ENCODE results near the gene P2RY8.
"Not testable (repeated sequence)": the region's sequence is repeated elsewhere in the genome, so short reads cannot be mapped to it uniquely, and the experiment has no call there.

Gene P2RY8

DNA sequence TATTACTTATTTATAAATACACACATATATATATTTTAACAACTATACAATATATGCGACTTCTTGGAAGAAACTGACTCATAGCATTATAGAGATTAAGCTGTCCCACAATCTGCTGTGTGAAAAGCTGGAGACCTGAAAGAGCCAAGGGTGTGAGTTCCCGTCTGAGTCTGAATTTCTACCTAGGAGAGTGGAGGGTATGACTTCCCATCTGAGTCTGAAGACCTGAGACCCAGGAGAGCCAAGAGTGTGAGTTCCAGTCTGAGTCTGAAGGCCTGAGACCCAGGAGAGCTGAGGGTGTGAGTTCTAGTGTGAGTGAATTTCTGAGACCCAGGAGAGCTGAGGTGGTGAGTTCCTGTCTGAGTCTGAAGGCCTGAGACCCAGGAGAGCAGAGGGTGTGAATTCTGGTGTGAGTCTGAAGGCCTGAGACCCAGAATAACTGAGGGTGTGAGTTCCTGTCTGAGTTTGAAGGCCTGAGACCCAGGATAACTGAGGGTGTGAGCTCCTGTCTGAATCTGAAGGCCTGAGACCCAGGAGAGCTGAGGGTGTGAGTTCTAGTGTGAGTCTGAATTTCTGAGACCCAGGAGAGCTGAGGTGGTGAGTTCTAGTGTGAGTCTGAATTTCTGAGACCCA, 8.9 kb upstream of the P2RY8 start:
- no peak for DNase-seq (ENCODE audit: low read depth)

- no peak for DNase-seq (ENCODE audit: low read depth)
These were observed 6.2 kb upstream of the P2RY8 start for GRCh38 chrX:1542994-1543725.

GRCh38 chrX:1539146-1539545, 2.2 kb upstream of the P2RY8 start:
- DNase-seq (ENCODE audit: low read depth), result not testable (repeated sequence)

- not testable (repeated sequence) for DNase-seq (ENCODE audit: low read depth)
These were observed 718 bp upstream of the P2RY8 start for GRCh38 chrX:1537716-1538090.

DNA sequence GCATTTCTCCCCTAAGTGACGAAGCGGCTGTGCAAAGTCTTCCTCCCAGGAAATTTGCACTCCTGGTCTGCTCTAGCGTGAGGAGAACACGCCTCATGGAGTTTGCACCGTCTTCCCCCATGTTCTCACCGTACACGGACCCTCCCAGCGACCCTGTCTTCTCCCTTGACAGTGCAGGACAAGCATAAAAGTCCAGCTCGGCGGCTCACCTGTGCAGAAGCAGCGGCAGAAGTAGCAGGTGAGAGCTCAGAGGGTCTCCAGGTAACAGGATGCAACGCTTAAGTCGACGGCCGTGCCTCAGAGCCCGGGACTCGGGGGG, 314 bp downstream of the P2RY8 start:
- DNase-seq (ENCODE audit: low read depth), result no peak

DNA sequence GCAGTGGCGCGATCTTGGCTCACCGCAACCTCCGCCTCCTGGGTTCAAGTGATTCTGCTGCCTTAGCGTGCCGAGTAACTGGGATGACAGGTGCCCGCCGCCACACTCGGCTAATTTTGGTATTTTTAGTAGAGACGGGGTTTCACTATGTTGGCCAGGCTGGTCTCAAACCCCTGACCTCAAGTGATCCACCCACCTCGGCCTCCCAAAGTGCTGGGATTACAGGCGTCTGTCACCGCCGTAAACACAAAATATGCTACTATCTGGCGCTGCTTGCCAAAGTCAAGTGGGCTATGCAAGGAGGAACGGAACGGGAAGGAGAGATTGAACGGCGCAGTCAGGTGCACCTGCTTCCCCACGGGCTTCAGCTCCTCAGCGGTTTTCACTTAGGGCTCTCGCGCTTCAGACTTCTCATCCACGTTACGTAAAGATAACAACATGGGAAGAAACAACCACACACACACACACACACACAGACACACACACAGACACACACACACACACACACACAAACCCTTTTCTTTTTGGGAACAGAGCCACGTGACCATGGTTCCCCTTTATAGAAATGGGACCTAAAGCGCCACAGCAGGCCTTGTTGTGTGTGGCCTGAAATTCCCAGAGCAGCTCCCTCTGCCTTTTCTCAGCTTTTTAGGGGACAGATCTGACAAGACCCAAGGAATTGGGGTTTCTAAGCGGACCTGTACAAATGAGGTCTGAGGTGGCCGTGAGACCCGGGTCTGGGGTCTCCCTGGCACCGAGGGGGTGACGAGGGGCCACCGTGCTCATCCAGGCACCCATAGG, 1.5 kb downstream of the P2RY8 start:
- DNase-seq (ENCODE audit: low read depth), result no peak

- no peak for DNase-seq (ENCODE audit: low read depth)
These were observed 2.5 kb downstream of the P2RY8 start for GRCh38 chrX:1534301-1535168.

DNA sequence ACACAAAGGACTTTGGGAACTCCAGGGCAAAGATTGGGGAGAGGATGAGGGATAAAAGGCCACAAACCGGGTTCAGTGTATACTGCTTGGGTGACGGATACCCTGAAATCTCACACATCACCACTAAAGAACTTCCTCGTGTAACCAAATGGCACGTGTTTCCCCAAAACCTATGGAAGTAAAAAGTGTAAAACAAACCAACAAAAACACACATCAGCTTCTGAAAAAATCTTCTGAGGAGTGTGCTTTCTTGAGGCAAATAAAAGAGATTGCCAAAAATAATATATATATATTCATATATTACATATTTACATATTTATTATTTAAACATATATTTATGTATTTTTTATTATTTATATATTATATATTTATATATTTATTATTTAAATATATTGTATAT, 3.9 kb downstream of the P2RY8 start:
- no peak for DNase-seq (ENCODE audit: low read depth)

DNA sequence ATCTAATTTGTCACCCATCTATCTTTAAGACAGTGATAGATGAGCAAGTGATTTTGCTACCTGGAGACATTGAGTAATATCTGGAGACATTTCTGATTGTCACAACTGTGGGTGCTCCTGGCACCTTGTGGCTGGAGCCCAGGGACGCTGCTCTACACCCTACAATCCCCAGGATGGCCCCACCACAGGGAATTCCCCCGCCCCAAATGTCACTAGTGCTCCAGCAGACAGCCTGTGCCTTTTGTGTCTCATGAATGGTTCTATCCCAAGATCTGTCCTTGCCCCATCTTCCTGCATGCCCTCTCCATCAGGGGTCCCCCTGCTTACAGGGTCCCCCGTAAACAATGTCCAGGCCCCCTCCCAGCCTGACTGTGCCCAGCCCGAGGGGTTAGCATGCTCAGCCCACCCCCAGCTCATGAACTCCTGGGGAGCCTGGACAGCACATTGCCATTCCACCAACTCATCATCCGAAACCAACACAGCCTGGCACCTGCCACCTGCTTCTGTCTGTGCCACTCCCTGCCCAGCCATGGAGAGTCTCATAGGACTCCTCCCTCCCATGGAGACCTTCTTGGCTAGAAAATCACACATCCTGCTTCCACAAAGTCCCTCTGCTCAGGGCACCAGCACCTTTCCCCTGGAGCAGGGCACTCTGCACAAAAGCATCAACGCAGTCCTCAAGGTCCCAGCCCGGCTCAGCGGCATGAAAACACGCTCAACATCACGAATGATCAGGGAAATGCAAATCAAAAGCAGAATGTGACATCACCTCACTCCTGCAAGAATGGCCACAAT, 5.7 kb downstream of the P2RY8 start:
- DNase-seq (ENCODE audit: low read depth), result no peak

- no peak for DNase-seq (ENCODE audit: low read depth)
These were observed 7.2 kb downstream of the P2RY8 start for GRCh38 chrX:1529756-1530155.

- no peak for DNase-seq (ENCODE audit: low read depth)
These were observed 7.7 kb downstream of the P2RY8 start for GRCh38 chrX:1529328-1529727.

DNA sequence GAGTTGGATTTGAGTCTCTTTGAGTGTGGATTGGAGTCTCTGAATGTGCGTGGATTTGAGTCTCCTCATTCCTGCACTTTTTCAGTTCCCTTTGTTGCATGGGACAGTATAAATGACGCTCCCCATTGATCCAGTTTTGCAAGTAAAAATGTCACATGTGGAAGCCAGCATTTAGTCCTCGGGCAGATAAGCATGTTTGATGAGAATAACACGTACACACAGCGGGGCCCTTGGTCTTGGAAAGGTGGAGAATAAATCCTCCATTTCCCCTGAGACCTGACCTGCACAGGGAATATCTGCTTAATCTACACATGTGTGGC, 8.1 kb downstream of the P2RY8 start:
- no peak for DNase-seq (ENCODE audit: low read depth)

DNA sequence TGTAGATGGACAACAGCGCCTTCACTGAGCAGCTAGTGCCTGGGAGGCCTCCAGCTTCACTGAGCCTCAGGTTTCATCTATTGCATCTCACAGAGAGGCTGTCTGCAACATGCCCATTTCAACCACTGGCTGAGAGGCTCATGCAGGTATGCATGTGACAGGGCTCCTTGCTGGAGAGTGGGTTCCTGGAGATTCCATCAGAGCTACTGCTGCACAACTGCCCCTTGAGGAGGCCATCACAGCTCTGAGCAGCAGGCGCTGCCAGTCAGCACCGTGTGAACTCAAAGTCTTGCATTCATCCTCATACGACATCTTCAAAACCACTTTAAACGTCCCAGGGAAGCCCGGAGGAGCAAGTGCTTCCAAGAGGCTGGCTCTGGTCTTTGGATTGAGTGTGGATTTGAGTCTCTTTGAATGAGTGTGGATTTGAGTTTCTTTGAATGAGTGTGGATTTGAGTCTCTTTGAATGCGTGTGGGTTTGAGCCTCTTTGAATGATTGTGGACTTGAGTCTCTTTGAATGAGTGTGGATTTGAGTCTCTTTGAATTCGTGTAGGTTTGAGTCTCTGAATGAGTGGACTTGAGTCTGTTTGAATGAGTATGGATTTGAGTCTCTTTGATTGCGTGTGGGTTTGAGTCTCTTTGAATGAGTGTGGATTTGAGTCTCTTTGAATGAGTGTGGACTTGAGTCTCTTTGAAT, 8.7 kb downstream of the P2RY8 start:
- no peak for DNase-seq (ENCODE audit: low read depth)

DNA sequence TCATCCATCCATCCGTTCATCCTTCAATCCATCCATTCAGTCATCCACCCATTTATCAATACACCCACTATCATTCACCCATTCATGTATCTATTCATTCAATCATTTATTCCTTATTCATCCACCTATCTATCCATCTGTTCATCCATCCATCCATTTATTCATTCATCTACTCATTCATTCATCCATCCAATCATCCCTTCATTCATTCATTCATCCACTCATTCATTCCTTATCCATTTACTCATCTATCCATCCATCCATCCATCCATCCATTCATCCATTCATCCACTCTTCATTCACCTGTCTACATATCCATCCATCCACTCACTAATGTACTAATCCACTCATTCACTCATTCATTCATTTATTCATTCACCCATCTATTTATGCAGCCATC, 9.5 kb downstream of the P2RY8 start:
- no peak for DNase-seq (ENCODE audit: low read depth)

DNA sequence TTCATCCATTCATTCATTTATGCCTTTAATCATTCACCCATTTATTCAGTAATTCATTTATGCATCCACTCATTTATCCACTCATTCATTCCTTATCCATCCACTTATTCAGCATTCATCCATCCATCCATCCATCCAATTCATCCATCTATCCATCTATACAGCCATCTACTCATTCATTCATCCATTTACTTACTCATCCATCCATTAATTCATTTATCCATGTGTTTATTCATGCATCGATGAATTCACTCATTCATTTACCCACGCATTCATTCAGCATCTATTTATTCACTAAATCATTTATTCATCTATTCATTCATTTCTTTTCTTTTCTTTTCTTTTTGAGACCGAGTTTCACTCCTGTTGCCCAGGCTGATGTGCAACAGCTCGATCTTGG, 10.4 kb downstream of the P2RY8 start:
- DNase-seq (ENCODE audit: low read depth), result no peak

DNA sequence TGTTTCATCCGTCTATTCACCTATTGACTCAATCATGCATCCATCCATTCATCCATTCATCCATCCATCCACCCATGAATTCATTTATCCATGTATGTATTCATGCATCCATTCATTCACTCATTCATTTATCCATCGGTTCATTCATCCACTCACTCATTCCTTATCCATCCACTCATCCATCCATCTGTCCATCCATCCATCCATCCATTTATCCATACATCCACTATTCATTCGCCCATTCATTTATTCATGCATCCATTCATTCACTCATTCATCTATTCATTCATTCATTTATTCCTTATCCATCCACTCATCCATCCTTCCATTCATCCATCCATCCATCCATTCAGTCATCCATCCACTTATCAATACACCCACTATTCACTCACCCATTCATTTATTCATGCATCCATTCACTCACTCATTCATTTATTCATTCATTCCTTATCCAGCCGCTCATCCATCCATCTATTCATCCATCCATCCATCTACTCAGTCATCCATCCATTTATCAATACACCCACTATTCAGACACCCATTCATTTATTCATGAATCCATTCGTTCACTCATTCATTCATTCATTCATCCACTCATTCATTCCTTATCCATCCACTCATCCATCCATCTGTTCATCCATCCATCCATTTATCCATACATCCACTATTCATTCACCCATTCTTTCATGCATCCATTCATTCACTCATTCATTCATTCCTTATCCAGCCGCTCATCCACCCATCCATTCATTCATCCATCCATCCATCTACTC, 11.2 kb downstream of the P2RY8 start:
- DNase-seq (ENCODE audit: low read depth), result no peak

GRCh38 chrX:1524874-1525582, 12.0 kb downstream of the P2RY8 start:
- no peak for DNase-seq (ENCODE audit: low read depth)

GRCh38 chrX:1522905-1523304, 14.1 kb downstream of the P2RY8 start:
- not testable (repeated sequence) for DNase-seq (ENCODE audit: low read depth)

DNA sequence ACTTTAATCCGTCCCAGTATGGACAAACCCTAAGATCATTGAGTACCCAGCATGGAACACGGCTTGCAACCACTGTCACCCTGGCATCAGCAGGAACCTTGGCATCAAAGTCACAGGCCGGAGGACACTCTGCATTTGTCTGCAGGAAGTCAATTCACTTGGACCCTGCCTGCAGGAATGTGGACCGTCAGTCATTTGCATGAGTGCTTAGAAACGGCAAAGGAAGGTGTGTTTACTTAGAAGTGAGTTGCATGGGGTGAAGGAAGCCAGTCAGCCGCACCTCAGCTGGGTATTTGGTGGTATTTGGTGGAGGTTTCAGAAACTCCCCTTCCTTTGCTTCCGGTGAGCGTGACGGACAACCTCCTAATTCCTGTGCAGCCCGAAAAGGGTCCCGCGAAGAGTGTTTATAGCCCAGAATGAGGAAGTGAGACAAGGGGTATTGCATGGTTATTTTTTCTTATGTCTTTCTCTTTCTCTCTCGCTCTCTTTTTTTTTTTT, 15.5 kb downstream of the P2RY8 start:
- no peak for DNase-seq (ENCODE audit: low read depth)
